RKO (cell line): ENCODE measurements around the gene TNRC6C.

Experiments
- DNase-seq: peaks from one replicate; pipeline ENCODE4 v3.0.0-alpha.2; 2016; ENCODE audit warnings: low spot score

Gene TNRC6C

DNA sequence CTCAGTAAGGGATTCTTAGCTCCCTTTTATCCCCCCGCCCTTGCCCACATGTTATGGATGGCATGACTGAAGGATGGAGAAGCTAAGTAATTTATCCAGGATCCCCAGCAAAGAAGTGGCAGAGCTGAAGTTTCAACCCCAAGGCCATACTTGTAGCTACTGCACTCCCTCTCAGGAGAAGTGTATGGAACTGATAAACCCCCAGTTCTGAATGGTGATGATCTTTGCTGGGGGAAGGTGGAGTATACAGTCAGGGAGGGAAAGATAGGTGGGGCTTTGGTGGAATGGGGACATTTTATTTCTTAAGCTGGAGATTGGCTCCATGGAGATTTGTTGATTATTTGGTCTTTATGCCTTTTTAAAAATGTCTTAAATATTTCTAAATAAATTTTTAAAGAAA, 58.3 kb downstream of the TNRC6C start:
- DNase-seq, result no peak

- DNase-seq, result peak; percentile 59
These were observed 61.0 kb downstream of the TNRC6C start for GRCh38 chr17:78019367-78019975.

GRCh38 chr17:78019976-78020716, 61.6 kb downstream of the TNRC6C start:
- DNase-seq, result no peak

DNA sequence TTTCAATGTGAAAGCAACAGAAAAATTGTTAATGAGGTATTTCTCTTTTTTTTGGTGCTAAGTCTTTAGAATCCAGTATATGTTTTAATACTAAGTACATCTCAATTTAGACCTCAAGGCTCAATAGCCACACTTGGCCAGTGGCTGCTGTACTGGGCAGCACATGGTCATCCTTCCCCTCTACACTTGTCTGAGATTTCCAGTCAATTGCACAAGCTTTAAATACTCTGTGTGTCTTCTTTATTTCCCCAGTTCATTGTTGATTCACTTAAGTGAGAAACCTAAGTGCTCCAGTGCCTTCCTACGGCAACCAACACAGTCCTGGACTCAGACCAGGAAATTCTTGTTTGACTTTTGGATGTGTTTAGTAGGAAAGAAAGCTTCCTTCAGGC, 62.2 kb downstream of the TNRC6C start:
- no peak for DNase-seq

- DNase-seq, result no peak
These were observed 63.9 kb downstream of the TNRC6C start for GRCh38 chr17:78022425-78022824.

GRCh38 chr17:78023042-78023441, 64.5 kb downstream of the TNRC6C start:
- no peak for DNase-seq

GRCh38 chr17:78026381-78026780, 67.9 kb downstream of the TNRC6C start:
- no peak for DNase-seq

DNA sequence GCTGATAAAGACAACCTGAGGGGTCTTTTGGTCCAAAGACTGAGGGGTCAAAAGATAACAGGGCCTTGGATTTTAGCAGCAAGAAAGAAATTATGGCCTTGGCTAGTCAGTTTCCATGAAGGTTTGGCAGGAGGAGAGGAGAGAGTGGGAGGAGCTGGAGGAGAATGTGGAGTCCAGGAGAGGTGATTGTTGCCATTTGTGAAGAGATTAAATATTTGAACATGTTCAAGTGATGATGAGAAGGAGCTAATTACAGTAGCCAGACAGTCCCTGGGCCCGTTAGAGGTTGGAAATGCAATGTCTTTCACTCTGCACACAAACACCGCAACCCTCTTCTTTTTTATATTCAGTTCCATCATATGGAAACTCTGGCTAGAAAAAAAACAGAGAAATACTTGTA, 68.6 kb downstream of the TNRC6C start:
- no peak for DNase-seq

- DNase-seq, result no peak
These were observed 71.2 kb downstream of the TNRC6C start for GRCh38 chr17:78029697-78030096.

DNA sequence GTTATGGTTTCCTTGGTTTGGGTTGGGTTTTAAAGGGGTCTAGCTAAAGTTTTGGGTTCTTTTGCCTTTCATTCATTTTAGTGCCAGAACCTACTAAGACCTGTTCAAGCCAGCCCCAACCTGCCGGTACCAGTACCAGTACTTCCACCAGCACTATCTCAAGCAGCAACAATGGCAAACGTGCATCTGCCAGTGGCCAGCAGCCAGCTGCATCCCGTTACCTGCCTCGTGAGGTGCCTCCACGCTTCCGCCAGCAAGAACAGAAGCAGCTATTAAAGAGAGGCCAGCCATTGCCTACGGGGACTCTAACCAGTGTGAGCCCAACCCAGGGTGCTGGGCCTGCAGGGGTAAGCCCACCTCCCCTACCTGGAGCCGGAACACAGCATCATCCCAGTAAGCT, 72.9 kb downstream of the TNRC6C start:
- no peak for DNase-seq

- no peak for DNase-seq
These were observed 73.7 kb downstream of the TNRC6C start for GRCh38 chr17:78032166-78032565.

- DNase-seq, result peak; percentile 72
These were observed 76.1 kb downstream of the TNRC6C start for GRCh38 chr17:78034429-78035091.

DNA sequence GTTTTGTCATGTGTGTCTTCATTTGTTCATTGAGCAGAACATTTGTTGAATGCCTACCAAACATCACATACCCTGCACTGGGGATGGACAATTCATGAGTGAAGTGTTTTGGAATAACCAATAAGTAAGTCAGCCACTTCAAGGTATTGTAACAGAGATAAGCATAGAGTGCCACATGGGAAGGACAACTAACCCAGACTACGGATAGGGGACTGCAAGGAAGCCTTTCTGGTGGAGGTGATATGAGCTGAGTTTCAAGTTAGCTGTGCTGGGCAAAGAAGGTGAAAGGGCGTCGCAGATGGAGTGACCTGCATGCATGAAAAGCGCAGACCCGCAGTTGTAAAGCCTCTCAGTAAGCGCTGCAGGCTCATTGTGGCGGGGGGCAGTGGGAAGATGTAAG, 78.8 kb downstream of the TNRC6C start:
- no peak for DNase-seq

DNA sequence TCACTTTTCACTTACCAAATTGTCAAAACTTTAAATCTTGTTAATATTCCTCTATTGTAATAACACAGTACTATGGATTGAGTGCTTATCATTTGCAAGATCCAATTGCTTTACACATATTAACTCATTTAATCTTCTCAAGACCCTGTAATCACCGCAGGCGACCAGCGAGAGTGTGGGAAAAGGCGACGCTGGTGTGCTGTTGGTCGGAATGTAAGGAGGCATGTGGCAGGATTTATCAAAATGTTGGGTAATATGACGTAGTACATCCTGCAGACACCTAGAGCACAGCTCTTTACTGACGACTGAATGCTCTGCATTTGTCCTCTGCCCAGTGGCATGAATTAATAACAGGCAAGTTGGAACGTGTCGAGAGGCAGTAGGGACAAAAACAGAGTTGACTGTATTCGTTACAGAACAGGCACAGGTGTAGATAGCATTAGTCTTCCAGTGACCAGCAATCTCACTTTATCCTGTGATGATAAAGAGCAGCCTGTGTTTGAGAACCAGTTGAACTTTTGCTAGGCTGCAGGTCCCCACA, 80.3 kb downstream of the TNRC6C start:
- no peak for DNase-seq

DNA sequence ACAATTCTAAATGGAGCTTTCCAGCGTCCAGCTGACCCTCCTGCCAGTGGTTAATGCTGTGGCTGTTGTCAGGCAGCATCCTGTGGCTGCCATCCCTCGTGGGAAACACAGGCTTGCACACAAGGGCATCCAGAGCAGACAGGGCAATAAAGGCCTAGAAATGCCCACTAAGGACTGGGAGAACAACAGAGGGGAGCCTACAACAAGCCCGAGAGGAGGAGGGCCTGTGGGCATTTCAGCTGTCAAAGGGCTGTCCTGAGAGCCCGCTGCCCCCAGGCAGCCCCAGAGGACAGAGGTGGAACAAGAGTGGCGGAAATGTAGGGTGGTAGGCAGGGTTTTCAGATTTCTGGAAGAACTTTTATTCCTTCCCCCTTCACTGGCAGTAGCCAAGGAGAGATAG, 81.1 kb downstream of the TNRC6C start:
- DNase-seq, result no peak

DNA sequence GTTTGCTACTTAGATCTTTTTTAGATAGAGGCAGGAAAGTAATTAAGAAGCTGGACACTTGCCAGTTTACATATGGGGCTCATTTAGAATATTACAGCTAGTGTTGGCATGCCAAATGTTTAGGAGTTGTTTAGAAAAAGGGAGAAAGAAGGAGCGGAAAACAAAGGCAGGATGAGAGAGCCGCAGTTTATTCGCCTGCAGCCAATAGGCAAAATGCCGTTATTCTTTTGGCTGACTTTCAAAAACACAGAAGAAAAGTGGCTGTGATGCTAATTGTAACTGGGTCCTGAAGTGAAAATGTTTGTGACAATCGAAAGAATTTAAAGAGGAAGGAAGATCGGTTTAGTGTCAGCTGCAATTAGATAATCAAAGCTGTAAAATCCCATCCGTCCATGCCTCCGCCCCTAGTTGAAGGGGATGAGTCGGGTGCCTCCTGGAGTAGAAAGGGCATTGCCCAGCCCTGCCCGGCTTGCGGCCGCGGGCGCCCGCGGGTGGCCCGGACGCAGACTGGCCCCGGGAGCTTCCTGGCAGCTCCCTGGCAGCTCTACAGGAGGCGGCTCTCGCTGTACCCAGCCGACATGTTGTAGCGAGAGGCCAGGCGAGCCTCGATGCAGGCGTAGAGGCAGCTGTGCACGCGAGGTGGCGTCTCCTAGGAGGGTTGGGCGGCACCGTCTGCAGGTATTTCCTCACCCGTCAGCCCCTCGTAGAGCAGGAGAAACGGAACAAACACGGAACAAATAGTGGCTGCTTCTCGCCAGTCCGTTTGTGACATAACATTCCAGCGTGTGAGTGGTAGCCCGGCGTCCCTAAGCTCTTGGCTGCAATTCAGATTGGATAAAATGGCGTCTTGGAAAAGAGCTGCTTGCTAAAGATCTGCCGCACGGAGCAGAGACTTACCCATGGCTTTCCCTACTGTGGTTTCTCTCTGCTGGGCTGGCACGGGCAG, 82.2 kb downstream of the TNRC6C start:
- no peak for DNase-seq

DNA sequence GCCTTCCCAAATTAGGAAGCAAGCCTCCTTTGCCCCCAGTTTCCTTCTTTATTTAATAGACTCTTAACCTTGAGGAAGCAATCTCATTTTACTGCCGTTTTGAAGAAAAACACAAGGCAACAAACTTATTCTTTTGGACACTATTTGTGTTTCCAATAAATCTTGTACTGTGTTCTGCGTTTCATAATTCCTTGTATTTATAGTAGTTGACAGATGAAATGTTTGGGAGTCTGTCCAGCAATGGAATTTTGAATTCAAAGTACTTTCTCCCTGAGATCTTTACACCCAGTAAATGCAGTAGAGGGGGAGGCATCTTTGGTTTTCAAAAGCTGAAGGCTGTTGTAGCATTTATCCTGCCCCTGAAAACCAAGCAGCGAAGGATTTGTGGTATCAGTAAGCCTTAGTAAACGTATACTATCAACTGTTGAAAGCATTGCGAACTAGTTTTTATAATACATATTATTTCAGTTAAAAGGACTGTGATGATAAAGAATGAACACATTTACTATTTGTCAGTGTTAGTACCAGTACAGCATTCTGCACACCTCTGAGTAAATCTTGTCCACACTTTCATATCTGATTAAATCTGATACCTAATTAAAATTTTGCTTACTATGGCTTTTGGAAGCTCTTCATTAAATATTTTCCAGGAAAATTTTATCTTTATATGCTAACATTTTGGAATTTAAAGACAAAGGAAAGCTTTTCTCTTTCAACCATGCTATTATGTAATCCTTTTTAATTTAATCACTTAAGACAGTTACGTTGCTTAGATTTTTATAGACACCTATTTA, 83.1 kb downstream of the TNRC6C start:
- no peak for DNase-seq

DNA sequence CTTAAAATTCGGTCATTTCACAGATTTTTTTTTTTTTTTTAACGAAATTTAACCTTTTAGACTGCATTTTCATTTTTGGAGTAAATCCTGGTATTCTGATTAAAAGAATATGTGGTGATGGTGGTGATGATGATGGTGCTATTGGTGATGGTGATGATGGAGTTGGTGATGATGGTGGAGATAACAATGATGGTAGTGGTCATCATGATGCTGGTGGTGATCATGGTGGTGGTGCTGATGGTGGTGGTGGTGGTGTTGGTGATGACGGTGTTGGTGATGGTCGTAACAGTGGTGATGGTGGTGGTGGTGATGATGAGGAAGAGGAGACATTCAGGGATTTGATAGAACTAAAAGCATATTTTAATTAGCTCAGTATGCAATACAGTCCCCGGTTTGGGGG, 84.0 kb downstream of the TNRC6C start:
- DNase-seq, result no peak

GRCh38 chr17:78043031-78043430, 84.5 kb downstream of the TNRC6C start:
- no peak for DNase-seq

GRCh38 chr17:78044280-78044835, 85.9 kb downstream of the TNRC6C start:
- DNase-seq, result peak; percentile 14

DNA sequence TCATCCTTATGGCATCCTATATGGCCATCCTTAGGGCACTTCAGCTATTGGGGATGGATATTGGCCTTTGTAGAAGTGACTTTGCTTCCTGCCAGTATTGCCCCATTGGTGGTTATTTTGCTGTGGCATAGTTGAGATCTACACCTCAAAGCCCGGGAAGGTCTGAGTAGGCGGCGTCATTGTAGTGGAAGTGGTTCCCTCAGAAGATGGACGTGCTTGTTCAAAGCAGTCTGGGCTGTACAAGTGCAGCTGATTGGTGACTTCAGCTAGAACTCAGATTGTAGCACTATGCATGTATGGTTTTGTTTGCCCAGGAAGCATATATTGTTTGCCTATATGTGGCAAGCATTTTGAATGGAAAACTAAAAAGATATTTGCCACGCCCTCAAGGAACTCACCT, 86.8 kb downstream of the TNRC6C start:
- no peak for DNase-seq
